Activated CD8-positive, alpha-beta memory T cell treated with anti-CD3 and anti-CD28 coated beads, Interleukin-2, amount 50 U/mL, for 1 hour (primary cell): ENCODE data around the gene PPP1R12C.
"Not testable (repeated sequence)": the region's sequence is repeated elsewhere in the genome, so short reads cannot be mapped to it uniquely, and the experiment has no call there.

Experiments
- DNase-seq: peaks from one replicate; pipeline ENCODE4 v3.0.0-alpha.2; 2020; ENCODE audit errors: extremely low read depth

The PPP1R12C gene

DNA sequence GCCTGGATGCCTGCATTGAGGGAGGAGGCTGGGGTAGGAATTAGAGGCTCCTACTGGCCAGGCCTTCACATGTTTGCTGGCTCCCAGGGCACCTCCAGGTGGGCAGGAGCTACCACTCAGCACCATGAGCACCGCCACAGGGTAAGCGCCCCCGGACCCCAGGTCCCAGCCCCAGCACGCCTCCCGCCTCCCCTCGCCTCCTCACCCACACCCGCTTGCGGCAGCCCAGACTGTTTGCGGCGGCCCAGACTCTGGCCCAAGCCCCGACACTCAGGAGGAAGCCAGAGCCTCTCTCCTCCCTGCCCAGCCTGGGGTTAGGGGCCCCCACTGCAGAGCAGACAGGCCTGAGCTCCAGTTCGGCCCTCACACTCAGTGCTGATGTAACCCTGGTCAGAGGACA lies 41.1 kb downstream of the PPP1R12C start:
- DNase-seq: no peak

GRCh38 chr19:55075371-55075998 lies 42.0 kb downstream of the PPP1R12C start, which contains the start of gene EPS8L1:
TSS of gene EPS8L1 (plus strand) at chr19:55075869. CDS start at chr19:55076445, 576 bp downstream.
- DNase-seq: no peak

DNA sequence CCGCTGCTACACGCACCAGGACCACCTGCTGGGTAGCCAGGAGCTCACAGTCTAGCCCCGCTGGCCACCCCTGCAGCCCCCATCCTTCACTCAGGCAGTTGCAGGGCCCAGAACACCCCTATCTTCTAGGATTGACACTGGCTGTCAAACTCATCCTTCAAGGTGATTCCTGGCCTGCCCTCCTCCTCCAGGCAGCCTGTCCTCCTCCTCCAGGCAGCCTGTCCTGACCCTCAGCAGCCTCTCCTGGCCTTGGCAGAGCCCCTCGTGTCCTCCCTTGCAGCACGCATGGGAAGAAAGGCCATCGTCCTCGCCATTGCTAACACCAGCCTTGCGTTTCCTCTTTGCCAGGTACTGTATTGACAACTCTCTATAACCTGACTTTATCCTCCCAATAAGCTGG lies 45.5 kb downstream of the PPP1R12C start:
- DNase-seq: no peak

GRCh38 chr19:55071129-55071502 lies 46.3 kb downstream of the PPP1R12C start:
- DNase-seq: no peak

- DNase-seq: no peak
Observed at GRCh38 chr19:55070466-55071128, 46.8 kb downstream of the PPP1R12C start.

DNA sequence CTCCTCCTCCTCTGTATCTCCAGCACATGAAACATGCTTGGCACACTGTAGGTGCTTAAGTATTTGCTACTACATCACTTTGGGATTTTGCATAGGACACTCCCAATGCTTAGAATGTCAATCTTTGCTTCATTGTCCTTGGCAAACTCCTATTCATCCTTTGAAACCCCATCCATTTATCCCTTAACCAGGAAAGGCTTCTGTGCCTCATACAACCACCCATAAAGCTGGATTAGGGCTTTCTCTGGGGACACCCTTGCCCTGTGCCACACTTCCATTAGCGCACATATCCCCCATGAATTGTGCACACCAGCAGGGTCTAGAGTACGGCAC lies 47.6 kb downstream of the PPP1R12C start:
- no peak for DNase-seq

DNA sequence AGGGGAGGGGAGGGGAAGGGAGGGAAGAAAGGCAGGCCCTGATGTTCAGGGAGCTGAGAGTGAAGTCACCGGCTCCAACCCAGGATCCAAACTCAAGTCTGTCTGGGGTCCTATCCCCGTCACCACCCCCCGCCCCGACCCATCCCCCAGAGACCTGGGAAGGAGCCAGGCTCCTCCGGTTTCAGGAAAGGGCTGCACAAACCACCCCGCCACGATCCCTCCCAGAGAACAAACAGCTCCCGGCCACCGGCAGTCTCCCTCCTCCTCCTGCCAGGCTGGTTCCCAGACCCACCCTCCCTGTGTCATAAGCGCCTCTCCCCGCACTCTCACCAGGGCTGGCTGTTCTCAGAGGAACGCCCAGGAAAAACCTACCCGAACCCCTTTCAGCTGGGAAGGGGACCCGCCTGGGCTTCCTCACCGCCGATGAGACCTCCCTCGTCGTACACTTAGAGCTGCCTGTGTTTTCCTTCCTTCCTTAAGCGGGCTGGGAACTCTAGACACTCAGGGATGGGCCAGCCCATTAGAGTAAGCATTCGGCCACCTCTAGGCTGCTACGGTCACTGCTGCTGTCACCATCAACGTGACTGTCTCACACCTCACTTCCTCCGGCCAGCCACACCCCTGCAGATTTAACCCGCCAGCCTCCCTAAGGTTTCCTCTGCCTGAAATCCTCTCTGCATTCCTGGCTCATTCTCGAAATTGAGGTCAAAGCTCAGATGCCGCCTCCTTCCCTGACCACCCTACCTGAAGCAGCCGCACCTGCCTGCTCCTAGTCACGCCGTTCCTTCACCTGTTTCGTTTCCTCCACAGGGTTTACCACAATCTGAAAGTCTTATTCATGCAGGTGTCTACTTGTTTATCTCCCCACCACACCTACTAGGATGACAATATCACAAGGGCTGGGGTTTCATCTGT lies 48.2 kb downstream of the PPP1R12C start:
- DNase-seq: no peak

- no peak for DNase-seq
Observed at GRCh38 chr19:55067869-55068268, 49.6 kb downstream of the PPP1R12C start.

- DNase-seq: no peak
Observed at GRCh38 chr19:55066107-55066709, 51.2 kb downstream of the PPP1R12C start.

DNA sequence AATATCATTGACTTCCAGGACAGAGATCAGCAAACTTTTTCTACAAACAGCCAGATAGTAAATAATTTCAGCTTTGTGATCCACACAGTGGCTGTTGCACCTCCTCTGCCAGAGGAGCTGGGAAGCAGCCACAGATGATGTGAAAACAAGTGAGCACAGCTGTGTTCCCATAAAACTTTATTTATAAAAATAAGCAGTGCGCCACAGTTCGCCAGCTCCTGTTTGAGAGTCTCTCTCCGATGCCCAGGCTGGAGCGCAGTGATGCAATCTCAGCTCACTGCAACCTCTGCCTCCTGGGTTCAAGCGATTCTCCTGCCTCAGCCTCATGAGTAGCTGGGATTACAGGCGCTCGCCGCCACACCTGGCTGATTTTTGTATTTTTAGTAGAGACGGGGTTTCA lies 51.9 kb downstream of the PPP1R12C start:
- DNase-seq: not testable (repeated sequence)

- DNase-seq: no peak
Observed at GRCh38 chr19:55063492-55063843, 54.0 kb downstream of the PPP1R12C start.

DNA sequence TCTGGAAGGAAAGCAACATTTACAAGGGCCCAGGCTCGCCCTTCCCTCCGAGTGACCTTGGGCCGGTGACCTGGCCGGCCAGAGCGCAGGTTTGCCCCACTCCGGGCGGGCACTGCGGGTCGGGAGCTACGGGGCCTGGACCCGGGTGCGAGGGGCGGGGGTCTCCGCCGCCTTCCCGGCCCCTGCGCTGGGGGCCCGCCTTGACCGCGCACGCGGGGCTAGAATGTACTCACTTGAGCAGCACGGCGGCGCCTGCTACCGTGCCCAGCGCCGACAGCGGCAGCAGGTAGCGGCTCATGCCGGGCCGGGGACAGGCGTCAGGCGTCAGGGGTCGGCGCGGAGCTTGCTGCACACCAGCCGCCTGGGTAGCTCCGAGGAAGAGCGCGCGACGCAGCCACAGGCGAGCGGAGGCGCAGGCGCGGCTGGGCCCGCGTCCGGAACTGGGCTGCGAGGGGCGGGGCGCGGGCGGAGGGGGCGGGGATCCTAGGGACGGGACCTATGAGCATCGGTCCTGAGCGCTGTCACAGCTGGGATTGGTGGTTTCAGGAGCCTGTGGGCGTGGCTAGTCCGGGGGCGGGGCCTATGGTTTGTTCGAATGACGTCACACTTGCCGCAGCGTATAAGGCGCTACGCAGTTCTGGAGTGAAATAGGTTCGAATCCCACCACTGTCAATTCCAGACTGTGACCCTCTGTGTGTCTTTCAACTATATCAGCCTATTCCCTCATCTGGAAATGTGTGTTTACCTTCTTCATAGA lies 54.5 kb downstream of the PPP1R12C start, which contains the start of gene RDH13:
Gene RDH13, minus strand, starts transcription at position 414 of the 757 bp plus-strand sequence. Its CDS starts 116 bp downstream, at position 298.
- DNase-seq: peak; percentile 90

DNA sequence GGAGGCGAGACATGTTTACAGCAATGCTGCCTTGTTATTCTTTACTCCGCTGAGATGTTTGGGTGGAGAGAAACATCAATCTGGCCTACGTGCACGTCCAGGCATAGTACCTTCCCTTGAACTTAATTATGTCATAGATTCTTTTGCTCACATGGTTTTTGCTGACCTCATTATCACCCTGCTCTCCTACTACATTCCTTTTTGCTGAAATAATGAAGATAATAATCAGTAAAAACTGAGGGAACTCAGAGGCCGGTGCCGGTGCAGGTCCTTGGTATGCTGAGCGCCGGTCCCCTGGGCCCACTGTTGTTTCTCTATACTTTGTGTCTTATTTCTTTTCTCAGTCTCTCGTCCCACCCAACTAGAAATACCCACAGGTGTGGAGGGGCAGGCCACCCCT lies 57.1 kb downstream of the PPP1R12C start:
- not testable (repeated sequence) for DNase-seq

GRCh38 chr19:55058781-55059610 lies 58.4 kb downstream of the PPP1R12C start:
- no peak for DNase-seq

DNA sequence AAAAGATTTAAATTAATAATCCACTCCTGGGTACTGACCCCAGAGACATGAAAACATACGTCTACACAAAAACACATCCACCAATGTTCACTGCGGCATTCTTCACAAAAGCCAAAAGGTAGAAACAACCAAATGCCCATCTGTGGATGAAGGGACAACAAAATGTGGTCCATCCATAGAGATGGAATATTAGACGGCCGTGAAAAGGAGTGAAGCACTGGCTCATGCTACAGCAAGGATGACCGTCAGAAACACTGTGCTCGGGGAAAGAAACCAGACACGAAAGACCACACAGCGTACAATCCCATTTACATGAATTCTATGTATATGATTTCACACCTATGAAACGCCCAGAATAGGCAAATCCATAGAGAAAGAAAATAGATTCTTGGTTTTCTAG lies 60.6 kb downstream of the PPP1R12C start:
- no peak for DNase-seq

DNA sequence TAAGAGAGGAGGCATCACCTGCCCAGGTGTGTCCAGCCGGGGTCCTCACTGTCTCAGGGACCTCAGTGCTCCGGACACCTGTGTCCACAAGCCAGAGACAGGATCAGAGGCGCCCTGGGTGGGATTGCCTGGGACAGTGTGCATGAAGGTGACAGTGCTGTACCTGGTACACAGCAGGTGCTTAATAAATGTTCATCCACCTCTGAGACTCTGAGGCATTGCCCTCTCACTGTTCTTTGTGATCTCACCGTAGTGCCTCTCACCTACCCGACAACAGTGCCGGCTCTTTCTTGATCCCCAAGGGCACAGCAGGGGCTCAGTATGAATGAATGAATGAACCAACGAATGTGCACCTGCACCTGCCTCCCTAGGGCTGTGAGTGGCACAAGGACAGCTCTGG lies 63.7 kb downstream of the PPP1R12C start:
- no peak for DNase-seq

- no peak for DNase-seq
Observed at GRCh38 chr19:55050749-55051532, 66.5 kb downstream of the PPP1R12C start.

GRCh38 chr19:55048446-55048845 lies 69.0 kb downstream of the PPP1R12C start:
- DNase-seq: no peak

- DNase-seq: no peak
Observed at GRCh38 chr19:55047951-55048350, 69.5 kb downstream of the PPP1R12C start.
